GM12874 (cell line): ENCODE data around the gene LRP5.

Experiments used
- CTCF ChIP-seq: IDR thresholded peaks from 2 replicates; pipeline ENCODE4 v1.5.1; 2011; ENCODE audit warnings: low read depth, mild to moderate bottlenecking, control low read depth, low read length, moderate library complexity; ENCODE audit not compliant: insufficient read depth

The LRP5 gene

DNA sequence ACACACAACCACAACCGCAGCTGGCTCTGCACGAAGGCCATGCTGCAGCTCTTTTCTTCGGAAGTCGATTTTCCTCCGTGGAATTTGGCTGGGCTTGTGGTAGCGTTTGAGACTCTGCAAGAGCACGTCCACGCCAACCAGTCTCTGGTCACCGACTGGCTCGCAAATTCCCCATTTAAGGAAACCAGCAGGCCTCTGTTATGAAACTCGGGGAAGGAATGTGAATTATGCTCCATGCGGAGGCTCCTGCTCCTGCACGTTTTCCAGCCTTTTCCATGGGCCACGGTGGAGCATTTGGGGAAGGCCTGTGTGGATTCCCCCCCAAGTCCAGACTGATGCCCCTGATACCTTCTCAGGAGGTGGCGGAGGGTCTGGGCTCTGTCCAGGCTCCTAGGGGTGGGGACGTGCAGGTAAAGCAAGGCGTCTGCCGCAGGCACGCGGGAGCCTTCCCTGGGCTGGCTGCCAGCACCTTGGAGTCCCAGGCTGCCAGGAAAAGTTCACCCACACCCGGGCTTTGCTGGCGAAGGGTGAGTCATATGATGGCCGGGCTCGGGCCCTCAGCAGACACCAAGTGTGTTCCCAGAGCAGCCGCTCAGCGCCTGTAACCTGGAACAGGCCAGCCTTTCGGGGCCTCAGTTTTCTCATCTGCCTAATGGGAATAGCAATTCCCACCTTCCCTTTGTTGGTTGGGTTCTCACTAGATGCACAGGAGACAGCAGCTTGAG lies 41.9 kb downstream of the LRP5 start:
- TF ChIP-seq CTCF, result no peak

DNA sequence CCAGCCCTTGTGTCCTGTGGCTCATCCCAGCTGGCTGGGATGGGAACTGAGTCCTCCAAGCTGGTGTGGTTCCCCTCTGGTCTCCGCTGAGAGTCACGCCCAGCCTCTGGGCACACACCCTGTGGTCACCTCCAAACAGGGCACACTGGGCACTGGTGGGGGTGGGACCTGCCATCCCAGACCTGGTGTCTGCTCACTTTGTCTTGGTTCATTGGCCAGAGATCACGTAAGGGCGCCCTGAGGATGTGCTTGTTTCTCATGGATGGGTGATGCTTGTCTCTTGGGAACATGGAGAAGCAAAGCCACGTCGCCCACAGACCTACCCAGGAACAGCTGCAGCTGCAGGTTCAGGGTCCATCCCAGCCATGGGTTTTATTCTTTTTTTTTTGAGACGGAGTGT lies 43.1 kb downstream of the LRP5 start:
- no peak for TF ChIP-seq CTCF

DNA sequence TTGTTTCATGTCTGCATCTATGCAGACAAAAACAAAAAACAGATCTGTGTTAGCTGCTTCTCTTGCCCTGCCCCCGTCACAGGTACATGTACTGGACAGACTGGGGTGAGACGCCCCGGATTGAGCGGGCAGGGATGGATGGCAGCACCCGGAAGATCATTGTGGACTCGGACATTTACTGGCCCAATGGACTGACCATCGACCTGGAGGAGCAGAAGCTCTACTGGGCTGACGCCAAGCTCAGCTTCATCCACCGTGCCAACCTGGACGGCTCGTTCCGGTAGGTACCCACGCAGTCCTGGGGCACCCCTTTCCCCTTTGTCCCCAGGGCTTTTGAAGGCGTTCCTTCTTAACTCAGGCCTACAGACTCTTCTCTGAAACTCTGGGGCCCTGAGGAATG lies 45.2 kb downstream of the LRP5 start:
- no peak for TF ChIP-seq CTCF

- no peak for TF ChIP-seq CTCF
These were observed 46.0 kb downstream of the LRP5 start for GRCh38 chr11:68358416-68358815.

- no peak for TF ChIP-seq CTCF
These were observed 49.3 kb downstream of the LRP5 start for GRCh38 chr11:68361702-68362101.

GRCh38 chr11:68362801-68363379 lies 50.5 kb downstream of the LRP5 start:
- no peak for TF ChIP-seq CTCF

- TF ChIP-seq CTCF, result no peak
These were observed 51.4 kb downstream of the LRP5 start for GRCh38 chr11:68363776-68364175.
